ENCODE results near the gene UBL4B.

UBL4B gene

DNA sequence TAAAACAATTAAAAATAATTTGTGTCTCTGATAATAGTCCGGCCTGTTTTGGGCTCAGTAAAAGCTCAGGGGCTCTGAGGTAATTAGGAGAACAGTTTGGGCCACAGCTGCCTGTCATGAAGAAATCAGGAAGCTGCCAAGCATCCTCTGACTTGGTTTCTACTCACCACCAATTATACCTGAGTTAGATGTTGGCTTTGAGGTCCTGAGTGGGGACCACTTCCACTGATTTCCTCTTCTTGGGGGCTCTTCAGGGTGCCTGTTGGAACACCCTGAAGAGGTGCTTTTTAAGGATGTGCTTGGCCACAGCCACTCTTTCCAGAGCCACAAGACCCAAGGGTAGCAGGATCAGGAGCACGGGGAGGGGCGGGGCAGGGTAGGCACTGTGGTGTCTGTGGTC is 48.9 kb downstream of the UBL4B start:
- Histone ChIP-seq H2AFZ (ENCODE audit: low read depth, low read length) (no peak overlapping the region), H3K27me3 (ENCODE audit: low read depth, low read length) (no peaks in the 10 kb centered on the region), H3K27ac (ENCODE audit: low read length) (no peak overlapping the region), H3K4me2 (ENCODE audit: low read length) (no peak overlapping the region), H4K20me1 (ENCODE audit: insufficient read depth, low read length) (no peaks in the 10 kb centered on the region), H3K4me1 (ENCODE audit: low read length) (no peaks in the 10 kb centered on the region), H3K9ac (ENCODE audit: low read length) (no peak overlapping the region), H3K4me3 (ENCODE audit: low read length) (no peak overlapping the region), H3K9me3 (ENCODE audit: insufficient read depth, low read length) (no peaks in the 10 kb centered on the region), H3K36me3 (replicated peaks; ENCODE audit: low read depth, low read length) (no peaks in the 10 kb centered on the region), H3K79me2 (ENCODE audit: low read length) (no peaks in the 10 kb centered on the region)
- no peak for TF ChIP-seq EZH2phosphoT487 (IDR thresholded peaks at IDR 0.05; ENCODE audit: low read depth)
- TF ChIP-seq, protein P1, sequence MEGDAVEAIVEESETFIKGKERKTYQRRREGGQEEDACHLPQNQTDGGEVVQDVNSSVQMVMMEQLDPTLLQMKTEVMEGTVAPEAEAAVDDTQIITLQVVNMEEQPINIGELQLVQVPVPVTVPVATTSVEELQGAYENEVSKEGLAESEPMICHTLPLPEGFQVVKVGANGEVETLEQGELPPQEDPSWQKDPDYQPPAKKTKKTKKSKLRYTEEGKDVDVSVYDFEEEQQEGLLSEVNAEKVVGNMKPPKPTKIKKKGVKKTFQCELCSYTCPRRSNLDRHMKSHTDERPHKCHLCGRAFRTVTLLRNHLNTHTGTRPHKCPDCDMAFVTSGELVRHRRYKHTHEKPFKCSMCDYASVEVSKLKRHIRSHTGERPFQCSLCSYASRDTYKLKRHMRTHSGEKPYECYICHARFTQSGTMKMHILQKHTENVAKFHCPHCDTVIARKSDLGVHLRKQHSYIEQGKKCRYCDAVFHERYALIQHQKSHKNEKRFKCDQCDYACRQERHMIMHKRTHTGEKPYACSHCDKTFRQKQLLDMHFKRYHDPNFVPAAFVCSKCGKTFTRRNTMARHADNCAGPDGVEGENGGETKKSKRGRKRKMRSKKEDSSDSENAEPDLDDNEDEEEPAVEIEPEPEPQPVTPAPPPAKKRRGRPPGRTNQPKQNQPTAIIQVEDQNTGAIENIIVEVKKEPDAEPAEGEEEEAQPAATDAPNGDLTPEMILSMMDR (IDR thresholded peaks at IDR 0.05; ENCODE audit: low read depth, low read length) = no peak

DNA sequence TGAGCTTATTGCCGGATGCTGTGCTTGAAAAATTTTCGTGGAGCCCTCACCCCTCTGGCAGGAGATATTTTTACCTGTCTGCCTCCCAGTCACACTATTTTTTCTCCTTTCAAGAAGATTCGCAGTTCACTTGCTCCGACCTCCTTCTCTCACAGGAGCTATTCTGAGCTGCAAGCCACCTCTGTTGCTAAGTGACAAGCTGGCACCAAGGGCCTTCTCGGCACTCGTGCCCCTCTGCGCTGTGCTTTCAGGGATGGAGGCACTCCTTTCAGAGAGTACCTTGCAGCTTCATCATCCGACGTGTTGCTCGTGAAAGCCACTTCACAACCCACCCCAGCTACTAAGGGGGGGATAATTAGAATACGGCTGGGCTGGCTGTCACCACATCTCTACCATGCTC is 49.6 kb downstream of the UBL4B start:
- no peaks in the 10 kb centered on the region for H3K9me3 ChIP-seq (ENCODE audit: insufficient read depth, low read length)
- H3K27ac ChIP-seq (ENCODE audit: low read length) = no peak overlapping the region
- H3K36me3 ChIP-seq (replicated peaks; ENCODE audit: low read depth, low read length) = no peaks in the 10 kb centered on the region
- no peak overlapping the region for H3K9ac ChIP-seq (ENCODE audit: low read length)
- H3K4me3 ChIP-seq (ENCODE audit: low read length) = no peak overlapping the region
- no peak for TF ChIP-seq EZH2phosphoT487 (IDR thresholded peaks at IDR 0.05; ENCODE audit: low read depth)
- TF ChIP-seq, protein P1 (IDR thresholded peaks at IDR 0.05; ENCODE audit: low read depth, low read length) = no peak
- no peaks in the 10 kb centered on the region for H3K4me1 ChIP-seq (ENCODE audit: low read length)
- H3K4me2 ChIP-seq (ENCODE audit: low read length) = no peak overlapping the region
- no peak overlapping the region for H2AFZ ChIP-seq (ENCODE audit: low read depth, low read length)
- H3K79me2 ChIP-seq (ENCODE audit: low read length) = no peaks in the 10 kb centered on the region
- H3K27me3 ChIP-seq (ENCODE audit: low read depth, low read length) = no peaks in the 10 kb centered on the region
- H4K20me1 ChIP-seq (ENCODE audit: insufficient read depth, low read length) = no peaks in the 10 kb centered on the region
